Kidney (tissue), 14 donors: ENCODE data around the gene NOM1. TPM values are rescaled to one million over a fixed set of nuclear protein-coding genes. Genes with fewer than 3 reads are reported as not detected.

Experiments
- DNase-seq, 5 donors: peaks; one replicate each; pipeline ENCODE4 v3.0.0-alpha.2; 2013 to 2020
- FAIRE-seq: peaks from 2 replicates; lab custom pipeline; 2012; peaks lifted over from hg19 to GRCh38; lab: Jason Lieb, UNC
- H3K27ac ChIP-seq, 2 donors: one replicate each; pipeline ENCODE4 v1.7.0; 2013; ENCODE audit warnings: low read depth in 2 of 2, low read length in 2 of 2, inconsistent platforms in 1 of 2
- H3K27me3 ChIP-seq: one replicate; pipeline ENCODE4 v1.7.1; 2013; ENCODE audit warnings: low read length, inconsistent platforms; ENCODE audit not compliant: control insufficient read depth, insufficient read depth
- H3K36me3 ChIP-seq, 3 donors: one replicate each; pipeline versions ENCODE4 v1.7.0 to v1.7.1; 2013; ENCODE audit warnings: low read length in 3 of 3, control low read depth in 1 of 3, inconsistent platforms in 1 of 3; ENCODE audit not compliant: insufficient read depth in 3 of 3, control insufficient read depth in 2 of 3
- H3K4me1 ChIP-seq, 3 donors: one replicate each; pipeline versions ENCODE4 v1.7.0 to v1.7.1; 2013; ENCODE audit warnings: low read length in 3 of 3, inconsistent platforms in 1 of 3, low read depth in 1 of 3; ENCODE audit not compliant: control insufficient read depth in 2 of 3, insufficient read depth in 2 of 3
- H3K4me3 ChIP-seq, 3 donors: one replicate each; pipeline versions ENCODE4 v1.7.0 to v1.8.1; 2013; ENCODE audit warnings: low read length in 3 of 3, control low read depth in 1 of 3, inconsistent platforms in 1 of 3
- H3K9ac ChIP-seq, 3 donors: one replicate each; pipeline versions ENCODE4 v1.7.0 to v1.7.1; 2013; ENCODE audit warnings: low read length in 3 of 3, control low read depth in 1 of 3, inconsistent platforms in 1 of 3
- H3K9me3 ChIP-seq, 3 donors: one replicate each; pipeline versions ENCODE4 v1.7.0 to v1.7.1; 2013; ENCODE audit warnings: low read length in 3 of 3, control low read depth in 1 of 3, inconsistent platforms in 1 of 3; ENCODE audit not compliant: control insufficient read depth in 2 of 3, insufficient read depth in 1 of 3
- CTCF ChIP-seq: IDR thresholded peaks from 3 replicates; pipeline ENCODE4 v1.5.1; 2012; ENCODE audit warnings: mild to moderate bottlenecking, moderate library complexity, borderline replicate concordance; ENCODE audit not compliant: insufficient read depth; ENCODE audit errors: extremely low read depth
- intact Hi-C: fragments of 100-400 bp; cut with DNase I; formaldehyde crosslinking; loops from one replicate; pipeline ENCODE4 v1.11.1; 2022
- polyA plus RNA-seq: library from polyadenylated mRNA; stranded (reverse); fragments of 350-450 nt; fragmentation: Illumina TruSeq; extraction: RNeasy Lipid Tissue Mini Kit (QIAGEN cat#74804); gene quantifications from one replicate; pipeline ENCODE4 v1.2.3, GENCODE V29; 2014; ENCODE audit warnings: low read depth, low replicate concordance; ENCODE audit not compliant: insufficient read depth
- total RNA-seq: library from RNA; stranded (reverse); fragmentation: NEBNext Ultra II Directional; extraction: Animal tissue kit (Norgen Biotek cat#: 25700); gene quantifications from one replicate; pipeline ENCODE4 v1.2.1, GENCODE V29; 2021
- donor health status: control.
- donor health status: control.
- donor health status: control.
- donor health status: control.
- donor health status: control.
- donor health status: DM: yes; HTN: yes; CAD: no.
- donor health status: Normal renal cell carcinoma (clear cell type).

NOM1 gene
- total and polyA plus RNA-seq, 2 donors from 2014 or later = 5.8 to 17.6 TPM

- Histone ChIP-seq H3K36me3 (no peaks in the 10 kb centered on the region), H3K27me3 (peaks cover 52% of the 10 kb centered on the region), H3K9ac (no peak overlapping the region), H3K4me1 (peaks cover 0 to 2% (median 0%) of the 10 kb centered on the region in 3 donors), H3K27ac (no peak overlapping the region), H3K4me3 (no peak overlapping the region), H3K9me3 (peaks cover 0 to 2% (median 0%) of the 10 kb centered on the region in 3 donors)
- intact Hi-C loops = no loop called here
- no peak for FAIRE-seq
- no peak for TF ChIP-seq CTCF
- DNase-seq = peak in 1 of 5 donors; percentile 9
These were observed 51.5 kb downstream of the NOM1 start for GRCh38 chr7:157000741-157001653.

- H3K4me1 ChIP-seq = peaks cover 0 to 2% (median 0%) of the 10 kb centered on the region in 3 donors
- H3K36me3 ChIP-seq = no peaks in the 10 kb centered on the region
- H3K27me3 ChIP-seq = peaks cover 58% of the 10 kb centered on the region
- intact Hi-C loops = no loop called here
- DNase-seq (peak in 1 of 5 donors; percentile 33), FAIRE-seq (no peak)
- TF ChIP-seq CTCF = no peak
- no peak overlapping the region for H3K4me3 ChIP-seq
- H3K9ac ChIP-seq = no peak overlapping the region
- peaks cover 0 to 1% (median 0%) of the 10 kb centered on the region in 3 donors for H3K9me3 ChIP-seq
- no peak overlapping the region for H3K27ac ChIP-seq
These were observed 52.7 kb downstream of the NOM1 start for GRCh38 chr7:157001920-157002818.

GRCh38 chr7:157002819-157003421 lies 53.4 kb downstream of the NOM1 start:
- no peak for FAIRE-seq
- H3K9ac ChIP-seq = no peak overlapping the region
- H3K9me3 ChIP-seq = no peaks in the 10 kb centered on the region
- H3K27ac ChIP-seq = no peak overlapping the region
- H3K4me1 ChIP-seq = peaks cover 0 to 2% (median 0%) of the 10 kb centered on the region in 3 donors
- H3K36me3 ChIP-seq = no peaks in the 10 kb centered on the region
- H3K4me3 ChIP-seq = no peak overlapping the region
- intact Hi-C loops = no loop called here
- TF ChIP-seq CTCF = no peak
- peaks cover 63% of the 10 kb centered on the region for H3K27me3 ChIP-seq
- DNase-seq = peak in 2 of 5 donors; percentile 14 to 53
